ENCODE results near the gene KCNMB4.

The KCNMB4 gene

GRCh38 chr12:70403826-70404225 is 37.7 kb downstream of the KCNMB4 start:
- no peak for DNase-seq
- Histone ChIP-seq H3K36me3 (no peaks in the 10 kb centered on the region), H3K27ac (no peak overlapping the region), H3K27me3 (ENCODE audit: insufficient read depth, low read depth, severe bottlenecking) (no peaks in the 10 kb centered on the region), H3K4me3 (ENCODE audit: low read depth, low read length) (no peak overlapping the region), H3K9me3 (ENCODE audit: severe bottlenecking) (no peaks in the 10 kb centered on the region)
- TF ChIP-seq, protein P1, sequence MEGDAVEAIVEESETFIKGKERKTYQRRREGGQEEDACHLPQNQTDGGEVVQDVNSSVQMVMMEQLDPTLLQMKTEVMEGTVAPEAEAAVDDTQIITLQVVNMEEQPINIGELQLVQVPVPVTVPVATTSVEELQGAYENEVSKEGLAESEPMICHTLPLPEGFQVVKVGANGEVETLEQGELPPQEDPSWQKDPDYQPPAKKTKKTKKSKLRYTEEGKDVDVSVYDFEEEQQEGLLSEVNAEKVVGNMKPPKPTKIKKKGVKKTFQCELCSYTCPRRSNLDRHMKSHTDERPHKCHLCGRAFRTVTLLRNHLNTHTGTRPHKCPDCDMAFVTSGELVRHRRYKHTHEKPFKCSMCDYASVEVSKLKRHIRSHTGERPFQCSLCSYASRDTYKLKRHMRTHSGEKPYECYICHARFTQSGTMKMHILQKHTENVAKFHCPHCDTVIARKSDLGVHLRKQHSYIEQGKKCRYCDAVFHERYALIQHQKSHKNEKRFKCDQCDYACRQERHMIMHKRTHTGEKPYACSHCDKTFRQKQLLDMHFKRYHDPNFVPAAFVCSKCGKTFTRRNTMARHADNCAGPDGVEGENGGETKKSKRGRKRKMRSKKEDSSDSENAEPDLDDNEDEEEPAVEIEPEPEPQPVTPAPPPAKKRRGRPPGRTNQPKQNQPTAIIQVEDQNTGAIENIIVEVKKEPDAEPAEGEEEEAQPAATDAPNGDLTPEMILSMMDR (IDR thresholded peaks at IDR 0.05; ENCODE audit: low read depth, low read length): no peak

- DNase-seq: no peak
- Histone ChIP-seq H3K4me3 (ENCODE audit: low read depth, low read length) (no peak overlapping the region), H3K9me3 (ENCODE audit: severe bottlenecking) (no peaks in the 10 kb centered on the region), H3K27ac (no peak overlapping the region), H3K36me3 (no peaks in the 10 kb centered on the region), H3K27me3 (ENCODE audit: insufficient read depth, low read depth, severe bottlenecking) (no peaks in the 10 kb centered on the region)
- TF ChIP-seq, protein P1 (IDR thresholded peaks at IDR 0.05; ENCODE audit: low read depth, low read length): no peak
Observed at GRCh38 chr12:70408004-70408790, 42.1 kb downstream of the KCNMB4 start.

DNA sequence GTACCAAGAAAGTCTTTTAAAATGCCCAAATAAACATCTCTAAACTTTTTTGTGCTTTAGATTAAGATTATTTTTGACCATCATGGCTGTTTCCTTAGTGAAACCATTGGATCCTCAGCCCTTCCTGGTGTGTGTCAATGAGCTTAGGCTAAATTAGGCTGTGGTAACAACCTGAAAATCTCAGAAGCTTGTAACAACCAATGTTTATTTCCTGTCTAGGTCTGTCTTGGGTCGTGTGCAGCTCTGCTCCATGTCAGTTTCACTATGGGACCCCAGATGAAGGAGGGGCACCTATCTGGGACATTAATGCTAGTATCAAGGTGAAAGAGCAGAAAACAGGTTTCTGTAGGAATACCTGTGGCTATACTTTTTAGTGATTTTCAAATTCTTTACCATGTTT is 49.9 kb downstream of the KCNMB4 start:
- no peaks in the 10 kb centered on the region for H3K36me3 ChIP-seq

GRCh38 chr12:70417121-70417520 is 51.0 kb downstream of the KCNMB4 start:
- TF ChIP-seq, protein P1 (IDR thresholded peaks at IDR 0.05; ENCODE audit: low read depth, low read length): no peak
- Histone ChIP-seq H3K27me3 (ENCODE audit: insufficient read depth, low read depth, severe bottlenecking) (no peaks in the 10 kb centered on the region), H3K4me3 (ENCODE audit: low read depth, low read length) (no peak overlapping the region)

More for the DNA sequence above, 49.9 kb downstream of the KCNMB4 start:
- Histone ChIP-seq H3K9me3 (ENCODE audit: severe bottlenecking) (no peaks in the 10 kb centered on the region), H3K4me3 (ENCODE audit: low read depth, low read length) (no peak overlapping the region), H3K27ac (no peak overlapping the region), H3K27me3 (ENCODE audit: insufficient read depth, low read depth, severe bottlenecking) (no peaks in the 10 kb centered on the region)
- no peak for DNase-seq
- TF ChIP-seq, protein P1 (IDR thresholded peaks at IDR 0.05; ENCODE audit: low read depth, low read length): no peak

DNA sequence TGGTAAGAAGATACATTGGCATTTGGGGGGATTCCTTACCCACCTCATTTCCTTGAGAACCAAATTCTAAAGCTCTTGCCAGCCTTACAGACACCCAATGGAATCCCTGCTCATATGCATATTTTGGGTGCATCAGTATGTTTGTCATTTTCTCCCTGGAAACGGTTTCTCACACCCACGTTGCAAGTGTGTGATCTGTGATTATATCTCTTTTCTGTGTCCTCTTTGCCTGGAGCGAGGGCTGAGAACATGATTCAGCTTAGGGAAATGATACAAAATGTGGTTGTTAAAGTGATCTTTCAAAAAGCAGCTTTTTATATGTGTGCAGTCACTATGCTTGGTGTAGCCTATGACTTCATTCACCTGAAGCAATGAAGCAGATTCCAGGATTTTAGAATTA is 52.0 kb downstream of the KCNMB4 start:
- H3K36me3 ChIP-seq: no peaks in the 10 kb centered on the region
- no peak overlapping the region for H3K27ac ChIP-seq
- TF ChIP-seq, protein P1 (IDR thresholded peaks at IDR 0.05; ENCODE audit: low read depth, low read length): no peak
- H3K4me3 ChIP-seq (ENCODE audit: low read depth, low read length): no peak overlapping the region
- DNase-seq: no peak
- no peaks in the 10 kb centered on the region for H3K27me3 ChIP-seq (ENCODE audit: insufficient read depth, low read depth, severe bottlenecking)
- no peaks in the 10 kb centered on the region for H3K9me3 ChIP-seq (ENCODE audit: severe bottlenecking)

More at GRCh38 chr12:70417121-70417520, 51.0 kb downstream of the KCNMB4 start:
- H3K9me3 ChIP-seq (ENCODE audit: severe bottlenecking): no peaks in the 10 kb centered on the region
- H3K36me3 ChIP-seq: no peaks in the 10 kb centered on the region
- DNase-seq: no peak
- H3K27ac ChIP-seq: no peak overlapping the region

DNA sequence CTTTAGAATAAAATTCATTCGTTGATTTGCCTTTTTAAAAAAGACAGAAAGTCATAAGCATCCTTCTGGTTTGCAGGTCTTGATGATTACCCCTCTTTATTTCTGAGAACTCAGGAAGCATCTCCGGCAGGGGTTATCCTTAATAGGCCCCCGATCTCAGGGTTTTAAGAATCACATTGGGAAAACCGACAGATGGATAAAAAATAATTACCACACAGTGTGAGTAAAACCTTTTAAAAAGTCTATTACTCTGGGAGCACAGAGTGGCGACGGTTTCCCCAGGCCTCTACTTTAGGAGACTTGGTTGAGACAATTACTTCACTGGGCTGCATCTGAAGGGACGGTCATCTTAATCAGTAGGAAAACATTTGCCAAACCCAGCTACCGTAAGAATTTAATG is 56.5 kb downstream of the KCNMB4 start:
- no peak overlapping the region for H3K4me3 ChIP-seq (ENCODE audit: low read depth, low read length)
- no peaks in the 10 kb centered on the region for H3K36me3 ChIP-seq
- H3K9me3 ChIP-seq (ENCODE audit: severe bottlenecking): no peaks in the 10 kb centered on the region
- H3K27ac ChIP-seq: no peak overlapping the region
- TF ChIP-seq, protein P1 (IDR thresholded peaks at IDR 0.05; ENCODE audit: low read depth, low read length): no peak
- H3K27me3 ChIP-seq (ENCODE audit: insufficient read depth, low read depth, severe bottlenecking): no peaks in the 10 kb centered on the region
- DNase-seq: no peak

Data from WERI-Rb-1 (cell line).